Measurements from ENCODE around the gene C15orf62.
A peak's percentile ranks its signal among the peaks of the same experiment; 100 is the strongest.

Gene C15orf62

GRCh38 chr15:40782609-40783227 is 12.9 kb downstream of the C15orf62 start:
- peak; percentile 73 for DNase-seq (ENCODE audit: low read depth, low spot score)

DNA sequence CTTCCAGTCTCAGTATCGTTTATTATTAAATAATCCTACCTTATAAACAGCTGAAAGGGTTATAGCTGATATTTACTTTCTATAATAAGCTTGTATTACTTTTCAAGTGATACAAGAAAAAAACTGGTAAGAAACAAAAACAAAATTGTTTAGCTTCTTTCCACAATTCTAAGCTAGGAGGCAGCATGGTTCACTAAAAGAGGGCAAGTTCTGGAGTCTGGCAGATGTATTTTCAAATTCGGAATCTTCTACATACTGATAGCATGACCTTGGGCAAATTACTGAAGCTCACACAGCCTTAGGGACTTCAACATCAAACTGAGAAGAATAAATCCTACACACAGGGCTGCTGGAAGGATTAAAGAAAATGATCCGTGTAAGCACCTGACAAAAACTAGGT is 15.4 kb downstream of the C15orf62 start:
- no peak for DNase-seq (ENCODE audit: low read depth, low spot score)

- peak; percentile 47 for DNase-seq (ENCODE audit: low read depth, low spot score)
Observed at GRCh38 chr15:40785814-40786213, 16.0 kb downstream of the C15orf62 start.

DNA sequence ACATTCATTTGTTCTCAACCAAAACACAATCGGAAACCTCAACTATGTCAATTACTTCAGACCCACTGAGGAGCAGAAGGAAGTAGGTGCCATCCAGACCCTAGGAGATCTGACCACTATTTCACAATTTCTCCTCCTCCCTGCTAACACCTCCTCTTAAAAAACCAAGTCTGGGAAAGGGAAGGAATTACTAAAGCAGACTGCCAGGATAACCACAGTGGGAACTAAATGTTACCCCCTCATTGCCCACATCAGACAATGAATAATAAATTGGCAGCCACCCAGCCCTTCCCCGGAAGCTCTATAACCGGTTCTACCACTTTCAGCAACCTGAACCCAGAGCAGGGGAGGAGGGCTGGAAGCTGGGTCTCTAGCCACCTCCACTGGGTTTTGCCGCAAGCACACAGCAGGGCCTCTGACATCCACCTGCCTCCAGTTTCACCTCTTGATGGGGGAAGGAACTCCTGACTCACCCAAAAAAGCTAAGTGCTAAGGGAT is 17.6 kb downstream of the C15orf62 start:
- DNase-seq (ENCODE audit: low read depth, low spot score) = peak; percentile 85

- DNase-seq (ENCODE audit: low read depth, low spot score) = no peak
Observed at GRCh38 chr15:40787991-40788390, 18.2 kb downstream of the C15orf62 start.

- DNase-seq (ENCODE audit: low read depth, low spot score) = no peak
Observed at GRCh38 chr15:40789119-40789518, 19.3 kb downstream of the C15orf62 start.

DNA sequence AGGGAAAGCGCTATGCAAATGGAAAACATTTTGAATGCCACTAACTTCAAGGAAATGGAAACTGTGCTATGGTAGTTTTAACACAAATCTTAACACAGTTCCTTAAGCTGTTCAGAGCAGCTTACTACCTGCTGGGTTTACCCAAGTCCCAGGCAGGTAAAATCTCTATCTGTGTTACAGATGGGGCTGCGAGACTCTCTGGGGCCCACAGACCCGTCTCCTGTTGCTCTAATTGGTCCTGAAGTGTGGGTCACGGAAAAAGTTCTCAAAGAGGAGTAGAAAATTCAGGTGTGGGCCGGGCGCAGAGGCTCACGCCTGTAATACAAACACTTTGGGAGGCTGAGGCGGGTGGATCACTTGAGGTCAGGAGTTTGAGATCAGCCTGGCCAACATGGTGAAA is 20.2 kb downstream of the C15orf62 start:
- no peak for DNase-seq (ENCODE audit: low read depth, low spot score)

- DNase-seq (ENCODE audit: low read depth, low spot score) = no peak
Observed at GRCh38 chr15:40790718-40791117, 20.9 kb downstream of the C15orf62 start.

GRCh38 chr15:40792394-40792793 is 22.6 kb downstream of the C15orf62 start:
- no peak for DNase-seq (ENCODE audit: low read depth, low spot score)

DNA sequence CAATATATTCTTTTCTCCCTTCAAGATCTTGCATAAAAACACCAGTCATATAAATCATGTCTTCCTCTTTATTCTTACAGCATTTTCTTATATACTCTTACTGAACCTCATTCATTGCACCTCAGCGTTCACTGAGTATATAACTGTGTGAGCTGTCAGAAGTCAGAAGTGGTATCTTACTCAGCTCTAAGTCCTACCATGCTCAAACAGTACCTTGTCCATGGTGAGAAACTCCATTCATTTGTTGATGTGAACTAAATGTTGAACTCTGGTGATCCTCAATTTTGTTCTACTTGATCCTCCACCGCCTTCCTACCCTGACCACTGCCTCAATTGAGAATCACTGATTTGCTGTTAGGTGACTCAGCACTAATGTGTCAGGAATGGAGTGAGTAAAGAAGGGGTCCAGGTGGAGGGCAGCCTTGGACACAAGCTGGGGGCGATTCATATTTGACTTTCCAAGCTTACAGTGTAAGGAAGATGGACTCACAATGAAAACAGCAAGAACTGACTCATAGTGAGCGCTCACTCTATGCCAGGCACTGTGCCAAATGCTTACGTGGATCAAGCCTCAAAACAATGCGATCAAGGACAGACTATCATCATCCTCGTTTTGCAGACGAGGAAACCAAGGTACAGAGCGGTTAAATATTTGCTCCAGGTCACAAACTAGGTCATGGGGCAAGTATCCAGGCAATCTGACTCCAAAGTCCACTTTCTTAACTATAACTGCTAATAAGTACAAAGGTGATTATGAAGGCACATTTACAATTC is 23.6 kb downstream of the C15orf62 start:
- no peak for DNase-seq (ENCODE audit: low read depth, low spot score)

GRCh38 chr15:40796041-40796440 is 26.3 kb downstream of the C15orf62 start:
- DNase-seq (ENCODE audit: low read depth, low spot score) = no peak

DNA sequence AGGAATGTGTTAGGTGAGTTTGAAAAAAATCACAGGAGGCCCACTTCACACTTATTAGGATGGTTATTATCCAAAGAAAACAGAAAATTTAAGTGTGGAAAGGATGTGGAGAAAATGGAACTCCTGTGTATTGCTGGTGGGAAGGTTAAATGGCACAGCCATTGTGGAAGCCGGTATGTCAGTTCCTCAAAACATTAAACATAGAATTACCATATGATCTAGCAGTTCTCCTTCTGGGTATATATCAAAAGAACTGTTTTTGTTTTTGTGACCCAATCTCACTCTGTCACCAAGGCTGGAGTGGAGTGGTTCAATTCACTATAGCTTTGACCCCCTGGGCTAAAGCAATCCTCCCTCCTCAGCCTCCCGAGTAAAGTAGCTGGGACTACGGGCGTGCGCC is 26.7 kb downstream of the C15orf62 start:
- DNase-seq (ENCODE audit: low read depth, low spot score) = no peak

DNA sequence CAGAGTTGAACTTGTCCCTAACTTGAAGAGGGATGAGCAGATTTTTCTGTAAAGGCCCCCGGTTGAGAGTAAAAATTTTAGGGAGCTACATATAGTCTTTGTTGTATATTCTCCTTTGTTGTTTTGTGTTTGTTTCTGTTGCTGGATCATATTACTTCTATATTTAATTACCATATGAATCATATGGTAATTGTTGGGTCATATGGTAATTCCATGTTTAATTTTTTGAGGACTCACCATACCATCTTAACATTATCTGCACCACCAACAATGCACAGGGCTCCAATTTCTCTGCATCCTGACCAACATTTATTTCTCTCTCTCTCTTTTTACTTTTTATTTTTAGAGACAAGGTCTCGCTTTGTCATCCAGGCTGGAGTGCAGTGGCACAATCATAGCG is 29.7 kb downstream of the C15orf62 start:
- DNase-seq (ENCODE audit: low read depth, low spot score) = no peak

DNA sequence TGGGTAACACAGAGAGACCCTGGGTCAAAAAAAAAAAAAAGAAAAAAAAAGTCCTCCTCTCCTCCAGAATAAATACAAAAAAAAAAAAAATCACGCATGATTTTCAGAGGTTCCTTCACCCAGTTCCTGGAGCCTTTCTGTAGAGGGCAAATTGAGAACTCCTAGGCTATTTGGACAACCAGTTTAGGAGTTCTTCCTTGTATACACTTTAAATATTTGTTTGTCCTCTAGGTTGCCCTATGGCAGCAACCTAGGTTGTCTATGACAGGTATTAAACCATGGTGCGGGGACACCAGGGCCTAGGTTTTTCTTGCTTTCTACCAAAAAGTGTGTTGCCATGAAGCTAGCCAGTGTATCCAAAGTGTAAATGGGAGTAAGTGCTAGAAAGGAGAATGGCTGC is 33.3 kb downstream of the C15orf62 start:
- DNase-seq (ENCODE audit: low read depth, low spot score) = no peak

DNA sequence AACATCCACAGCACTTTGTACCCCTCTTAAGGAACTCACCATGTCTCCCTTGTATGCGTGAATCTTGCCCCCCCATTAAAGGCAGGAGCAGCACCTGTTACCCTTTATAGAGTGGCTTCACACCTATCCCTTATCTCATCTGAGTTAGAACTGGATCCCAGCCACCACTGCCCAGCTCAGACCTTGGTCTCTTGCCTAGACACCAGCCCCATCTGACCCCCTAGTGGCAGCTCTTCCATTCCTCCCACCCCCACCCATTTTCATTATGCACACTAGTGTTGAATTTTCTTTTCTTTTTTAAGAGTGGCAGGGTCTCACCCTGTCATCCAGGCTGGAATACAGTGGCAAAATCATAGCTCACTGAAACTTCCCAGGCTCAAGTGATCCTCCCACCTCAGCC is 33.9 kb downstream of the C15orf62 start:
- DNase-seq (ENCODE audit: low read depth, low spot score) = no peak

DNA sequence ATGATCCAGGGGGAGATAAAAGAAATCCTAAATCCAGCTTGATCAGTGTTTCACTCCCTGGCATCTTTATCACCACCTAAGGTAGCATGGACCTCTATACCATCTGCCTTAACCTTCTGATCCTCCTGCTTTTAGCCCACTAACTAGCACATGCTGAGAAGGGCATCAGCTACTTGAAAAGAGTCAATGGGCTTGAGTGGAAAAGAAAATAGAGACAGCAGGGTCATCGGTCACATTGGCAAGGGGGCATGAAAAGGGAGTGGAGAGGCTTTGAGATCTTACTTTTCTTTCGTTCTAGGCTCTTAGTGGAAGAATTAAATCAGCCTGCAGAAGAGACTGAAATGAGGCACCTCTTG is 36.9 kb downstream of the C15orf62 start:
- no peak for DNase-seq (ENCODE audit: low read depth, low spot score)

GRCh38 chr15:40807028-40807887 is 37.5 kb downstream of the C15orf62 start, which contains the start of the genes DNAJC17 and ZFYVE19:
Gene DNAJC17 (minus strand): TSS chr15:40807473. CDS start chr15:40807446, 27 bp downstream.
Gene ZFYVE19 (plus strand): TSS chr15:40807089. CDS start chr15:40807590, 501 bp downstream.
- peak; percentile 98 for DNase-seq (ENCODE audit: low read depth, low spot score)

DNA sequence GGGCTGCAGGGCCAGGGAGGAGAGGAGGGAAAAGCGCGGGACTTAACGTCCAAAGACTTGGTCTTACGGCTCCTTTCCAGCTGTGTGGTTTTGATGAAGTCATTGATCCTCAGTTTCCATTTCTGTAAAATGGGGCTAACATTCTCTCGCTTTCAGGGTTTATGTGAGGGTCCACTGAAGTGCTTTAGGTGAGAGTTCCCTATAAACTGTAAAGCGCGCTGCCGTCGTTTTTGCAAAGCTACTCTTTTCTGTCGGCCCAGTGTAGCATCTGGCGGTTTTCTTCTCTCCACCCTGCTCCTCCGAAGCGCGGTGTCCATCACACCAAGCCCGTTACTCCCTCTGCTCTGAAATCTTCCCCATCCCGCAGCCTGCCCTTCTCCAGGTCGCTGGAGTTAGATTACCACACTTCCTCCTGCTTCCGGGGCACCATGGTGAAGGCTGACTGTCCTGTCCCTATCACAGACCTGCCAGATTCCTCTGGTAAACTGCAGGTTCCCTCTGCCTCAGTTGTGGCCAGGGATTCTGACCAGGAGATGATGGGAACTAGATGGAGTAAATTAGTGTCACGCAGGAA is 38.2 kb downstream of the C15orf62 start:
- no peak for DNase-seq (ENCODE audit: low read depth, low spot score)

GRCh38 chr15:40808861-40809450 is 39.2 kb downstream of the C15orf62 start:
- DNase-seq (ENCODE audit: low read depth, low spot score) = no peak

DNA sequence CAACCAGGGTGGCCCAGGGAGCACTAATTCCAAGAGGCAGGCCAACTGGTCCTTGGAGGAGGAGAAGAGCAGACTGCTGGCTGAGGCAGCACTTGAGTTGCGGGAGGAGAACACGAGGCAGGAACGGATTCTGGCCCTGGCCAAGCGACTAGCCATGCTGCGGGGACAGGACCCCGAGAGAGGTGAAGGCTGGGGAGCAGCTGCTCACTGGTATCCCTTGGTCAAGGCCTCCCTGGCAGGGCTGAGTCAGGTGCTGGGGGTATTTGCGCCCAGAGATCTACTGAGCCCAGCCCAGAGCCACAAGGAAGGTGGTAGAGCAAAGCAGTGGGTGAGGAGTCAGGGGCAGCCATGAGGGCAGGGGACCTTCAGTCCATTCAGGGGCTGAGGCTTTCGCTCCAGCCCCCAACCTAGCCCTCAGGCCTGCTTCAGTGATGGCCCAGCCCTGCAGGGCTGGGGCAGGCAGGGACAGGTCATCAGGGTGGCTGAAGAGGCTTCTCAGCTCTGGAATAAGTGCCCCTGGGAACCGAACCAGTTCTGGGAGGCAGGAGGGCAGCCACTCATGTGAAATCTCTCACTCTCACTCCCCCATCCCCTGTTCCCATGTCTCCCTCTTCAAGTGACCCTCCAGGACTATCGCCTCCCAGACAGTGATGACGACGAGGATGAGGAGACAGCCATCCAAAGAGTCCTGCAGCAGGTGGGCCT is 43.1 kb downstream of the C15orf62 start:
- DNase-seq (ENCODE audit: low read depth, low spot score) = no peak

Measured in ELF-1 (cell line).